HFF-Myc (cell line): ENCODE data around the gene IL5RA.

Experiments used
- DNase-seq: peaks from one replicate; pipeline ENCODE4 v3.0.0-alpha.2; 2011; ENCODE audit warnings: low read depth; ENCODE audit errors: extremely low read depth
- H3K4me3 ChIP-seq: replicated peaks from 2 replicates; pipeline ENCODE4 v1.5.1; 2011; ENCODE audit warnings: low read depth, mild to moderate bottlenecking, control low read depth, low read length
- TF ChIP-seq, protein P1 (sequence below): IDR thresholded peaks from 2 replicates; pipeline ENCODE4 v1.5.1; 2012; ENCODE audit warnings: mild to moderate bottlenecking, low read depth, low read length, control low read depth; ENCODE audit errors: missing control alignments

IL5RA gene

DNA sequence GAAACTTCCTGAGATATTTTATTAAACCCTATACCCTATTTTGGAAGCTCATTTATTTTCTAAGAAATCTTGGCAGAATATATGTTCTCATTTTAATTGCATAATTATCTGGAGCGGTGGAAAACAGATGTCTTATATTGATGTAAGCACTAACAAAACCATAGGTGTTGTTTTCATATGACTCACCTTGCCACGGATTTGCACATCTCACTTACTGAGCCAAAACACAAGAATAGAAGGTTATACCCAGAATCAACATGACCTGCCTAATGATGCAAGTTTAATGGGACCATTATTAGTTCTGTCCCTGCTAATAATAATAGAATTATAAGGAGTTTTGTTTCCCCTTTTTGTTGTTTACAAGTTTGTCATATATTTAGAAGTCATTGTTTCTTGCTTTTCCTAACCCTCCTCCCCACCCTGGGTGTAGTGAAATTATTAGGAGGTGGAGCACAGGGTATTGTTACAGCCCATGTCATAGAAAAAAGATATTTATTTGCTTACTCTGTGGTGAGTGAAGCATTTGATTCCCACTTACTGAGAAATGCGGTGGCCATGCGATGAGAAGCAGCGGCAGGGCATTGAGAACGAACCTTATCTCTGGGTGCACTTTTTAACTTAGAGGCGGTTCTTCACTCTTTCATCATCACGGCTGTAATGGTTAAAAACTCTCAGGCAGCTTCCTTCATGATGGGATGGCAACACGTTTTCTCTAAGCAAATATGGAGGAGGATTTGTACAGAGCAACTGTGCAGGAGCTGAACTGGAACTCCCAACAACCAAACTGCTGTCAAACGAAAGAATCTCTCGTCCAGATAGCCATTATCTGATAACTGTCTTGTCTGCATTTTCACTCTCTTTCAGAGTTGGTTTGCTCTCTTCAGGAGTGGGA, 521 bp downstream of the IL5RA start:
- H3K4me3 ChIP-seq = no peak overlapping the region
- TF ChIP-seq, protein P1, sequence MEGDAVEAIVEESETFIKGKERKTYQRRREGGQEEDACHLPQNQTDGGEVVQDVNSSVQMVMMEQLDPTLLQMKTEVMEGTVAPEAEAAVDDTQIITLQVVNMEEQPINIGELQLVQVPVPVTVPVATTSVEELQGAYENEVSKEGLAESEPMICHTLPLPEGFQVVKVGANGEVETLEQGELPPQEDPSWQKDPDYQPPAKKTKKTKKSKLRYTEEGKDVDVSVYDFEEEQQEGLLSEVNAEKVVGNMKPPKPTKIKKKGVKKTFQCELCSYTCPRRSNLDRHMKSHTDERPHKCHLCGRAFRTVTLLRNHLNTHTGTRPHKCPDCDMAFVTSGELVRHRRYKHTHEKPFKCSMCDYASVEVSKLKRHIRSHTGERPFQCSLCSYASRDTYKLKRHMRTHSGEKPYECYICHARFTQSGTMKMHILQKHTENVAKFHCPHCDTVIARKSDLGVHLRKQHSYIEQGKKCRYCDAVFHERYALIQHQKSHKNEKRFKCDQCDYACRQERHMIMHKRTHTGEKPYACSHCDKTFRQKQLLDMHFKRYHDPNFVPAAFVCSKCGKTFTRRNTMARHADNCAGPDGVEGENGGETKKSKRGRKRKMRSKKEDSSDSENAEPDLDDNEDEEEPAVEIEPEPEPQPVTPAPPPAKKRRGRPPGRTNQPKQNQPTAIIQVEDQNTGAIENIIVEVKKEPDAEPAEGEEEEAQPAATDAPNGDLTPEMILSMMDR = no peak
- no peak for DNase-seq

DNA sequence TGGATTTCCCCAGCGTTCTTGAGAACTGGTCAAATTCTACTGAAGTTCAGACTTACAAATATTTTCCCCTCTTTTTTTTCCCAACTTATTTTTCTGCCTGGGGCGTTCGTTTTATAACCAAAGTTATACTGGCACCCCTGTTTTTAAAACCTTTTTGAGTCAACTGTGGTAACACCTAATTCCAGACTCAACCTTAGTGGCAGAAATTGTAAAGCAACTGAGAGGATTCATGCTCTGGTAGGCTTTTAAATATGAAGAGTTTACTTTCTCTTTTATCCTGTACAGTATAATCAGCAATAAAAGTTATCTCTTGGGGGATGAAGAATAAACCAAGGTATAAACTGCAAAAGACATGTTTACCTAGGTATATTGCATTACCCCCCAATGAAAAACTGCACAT, 2.3 kb downstream of the IL5RA start:
- TF ChIP-seq, protein P1 = no peak
- no peak for DNase-seq
- no peak overlapping the region for H3K4me3 ChIP-seq

- TF ChIP-seq, protein P1 = no peak
- no peak for DNase-seq
- no peak overlapping the region for H3K4me3 ChIP-seq
Observed at GRCh38 chr3:3107181-3107580, 3.0 kb downstream of the IL5RA start.

DNA sequence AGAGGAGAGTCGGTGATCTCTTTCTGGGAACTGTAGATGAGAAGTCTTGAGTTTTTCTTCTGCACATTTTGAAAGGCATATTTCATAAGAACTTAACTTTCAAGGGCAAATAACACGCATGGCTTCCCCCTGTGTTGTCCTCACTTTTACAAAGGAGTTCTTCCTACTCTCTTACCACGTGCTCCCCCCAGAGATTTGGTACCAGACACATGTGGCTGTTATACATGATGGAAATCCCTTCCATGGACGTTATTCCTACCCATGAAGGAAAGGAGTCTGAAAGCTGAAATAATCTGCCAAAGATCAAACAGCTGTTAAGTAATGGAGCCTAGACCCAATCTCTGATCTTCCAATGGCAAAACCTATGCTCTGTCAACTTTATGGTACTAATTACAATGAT, 4.4 kb downstream of the IL5RA start:
- no peak overlapping the region for H3K4me3 ChIP-seq
- TF ChIP-seq, protein P1 = no peak

GRCh38 chr3:3105246-3105645, 4.9 kb downstream of the IL5RA start:
- DNase-seq = no peak
- no peak overlapping the region for H3K4me3 ChIP-seq
- TF ChIP-seq, protein P1 = no peak

More for the DNA sequence above, 4.4 kb downstream of the IL5RA start:
- DNase-seq = no peak

GRCh38 chr3:3102751-3103150, 7.4 kb downstream of the IL5RA start:
- no peak overlapping the region for H3K4me3 ChIP-seq
- DNase-seq = no peak
- TF ChIP-seq, protein P1 = no peak
